Measurements from ENCODE around the gene DCN.

- no peak for TF ChIP-seq CTCF (IDR thresholded peaks at IDR 0.05)
- no peak for TF ChIP-seq POLR2A (IDR thresholded peaks at IDR 0.05)
- TF ChIP-seq POLR2AphosphoS5 (IDR thresholded peaks at IDR 0.05; ENCODE audit: insufficient read depth in 1 of 2, low read depth in 1 of 2): no peak
Observed at GRCh38 chr12:91173124-91173523, 9.5 kb downstream of the DCN start.

Data from vagina (tissue), 2 donors.